ENCODE measurements around the gene PDXK. TPM values are rescaled to one million over a fixed set of nuclear protein-coding genes. Genes with fewer than 3 reads are reported as not detected.
A peak's percentile ranks its signal among the peaks of the same experiment; 100 is the strongest.

Gene PDXK
- total and polyA plus RNA-seq, 9 of the 15 experiments (the other 6 are each of a cell fraction or from before 2014, with no cell fraction given) = 5.6 to 162 (median 76.5) TPM

GRCh38 chr21:43789276-43790009, 70.5 kb downstream of the PDXK start, which contains the start of gene RRP1 (continued):
- TF ChIP-seq, protein P1, sequence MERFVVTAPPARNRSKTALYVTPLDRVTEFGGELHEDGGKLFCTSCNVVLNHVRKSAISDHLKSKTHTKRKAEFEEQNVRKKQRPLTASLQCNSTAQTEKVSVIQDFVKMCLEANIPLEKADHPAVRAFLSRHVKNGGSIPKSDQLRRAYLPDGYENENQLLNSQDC (CRISPR knock-in tag; IDR thresholded peaks at IDR 0.05) = no peak
- TF ChIP-seq NR2C1 (IDR thresholded peaks at IDR 0.05) (no peak), NR2C1 (tag; IDR thresholded peaks at IDR 0.05) (no peak), MTF1 (CRISPR knock-in tag; IDR thresholded peaks at IDR 0.05; ENCODE audit: borderline replicate concordance) (no peak), CSDE1 (IDR thresholded peaks at IDR 0.05) (peak in 1 of 2 experiments; percentile 85; a peak in 1 of 4 replicates), RFX5 (IDR thresholded peaks at IDR 0.05; ENCODE audit: low read depth, low read length) (peak; percentile 80; the same call in 1 of the 2 replicates), TCF7L2 (IDR thresholded peaks at IDR 0.05; ENCODE audit: low read depth, low read length) (no peak), FOXM1 (IDR thresholded peaks at IDR 0.05; ENCODE audit: low read depth) (no peak), FOXM1 (CRISPR knock-in tag; IDR thresholded peaks at IDR 0.05; ENCODE audit: low read depth) (peak; percentile 55; the same call in 1 of the 2 replicates), TAL1 (IDR thresholded peaks at IDR 0.05) (no peak), NFIX (CRISPR knock-in tag; IDR thresholded peaks at IDR 0.05; ENCODE audit: low read depth) (no peak), SREBF2 (CRISPR knock-in tag; IDR thresholded peaks at IDR 0.05) (no peak), MITF (IDR thresholded peaks at IDR 0.05) (peak; percentile 56; the same call in 1 of the 2 replicates), CREB3 (tag; conservative IDR thresholded peaks at IDR 0.05; ENCODE audit: low read depth) (no peak), HCFC1 (IDR thresholded peaks at IDR 0.05; ENCODE audit: low read depth, low read length) (peak; percentile 93), FOXP1 (CRISPR knock-in tag; IDR thresholded peaks at IDR 0.05) (peak; percentile 89), BACH1 (tag; IDR thresholded peaks at IDR 0.05) (no peak), NR1H2 (CRISPR knock-in tag; IDR thresholded peaks at IDR 0.05) (peak; percentile 57; the same call in 1 of the 2 replicates), ZNF436 (CRISPR knock-in tag; IDR thresholded peaks at IDR 0.05) (no peak), ZNF347 (CRISPR knock-in tag; IDR thresholded peaks at IDR 0.05; ENCODE audit: low read depth) (no peak), E2F3 (CRISPR knock-in tag; IDR thresholded peaks at IDR 0.05) (peak; percentile 10; the same call in 1 of the 2 replicates), STAT5A (IDR thresholded peaks at IDR 0.05; ENCODE audit: borderline replicate concordance, low read length) (no peak), ATF4 (CRISPR knock-in tag; IDR thresholded peaks at IDR 0.05) (no peak), STAG1 (CRISPR knock-in tag; IDR thresholded peaks at IDR 0.05; ENCODE audit: borderline replicate concordance) (peak; percentile 63; the same call in 1 of the 2 replicates), RNF219 (CRISPR knock-in tag; IDR thresholded peaks at IDR 0.05) (no peak)

Measured in K562 (cell line).